HCT116 (cell line): Measurements from ENCODE around the gene KIF5C.

Experiments
- CEBPB ChIP-seq: IDR thresholded peaks from 2 replicates; pipeline ENCODE4 v1.6.1; 2012; ENCODE audit warnings: low read depth
- EZH2 ChIP-seq: fragments of 200-600 bp; sonication (generic); IDR thresholded peaks from 2 replicates; pipeline ENCODE4 v1.6.1; 2017; ENCODE audit warnings: antibody characterized with exemption, mixed run types
- JUND ChIP-seq: IDR thresholded peaks from 2 replicates; pipeline ENCODE4 v1.6.1; 2012
- POLR2A ChIP-seq: IDR thresholded peaks from 2 replicates; pipeline ENCODE4 v1.7.0; 2011; ENCODE audit warnings: borderline replicate concordance; ENCODE audit not compliant: insufficient read depth, insufficient read length; ENCODE audit errors: extremely low read depth
- YY1 ChIP-seq: IDR thresholded peaks from 2 replicates; pipeline ENCODE4 v1.6.1; 2011; ENCODE audit warnings: low read length, low read depth, moderate library complexity, mild to moderate bottlenecking; ENCODE audit not compliant: insufficient replicate concordance; ENCODE audit errors: extremely low read depth
- ZNF274 ChIP-seq: fragments of 200-500 bp; sonication (Bioruptor generic); IDR thresholded peaks from 2 replicates; pipeline ENCODE4 v1.6.1; 2014; ENCODE audit warnings: mild to moderate bottlenecking, low read depth, low read length, inconsistent platforms
- TF ChIP-seq, protein P1 (sequence below): IDR thresholded peaks from 2 replicates; pipeline ENCODE4 v1.6.1; 2012
- TF ChIP-seq, protein P2 (sequence below), 3 experiments: fragments of 200-600 bp in 1 of 3; sonication (generic) in 1 of 3; IDR thresholded peaks in 2 of 3; conservative IDR thresholded peaks in 1 of 3; 2 replicates each; pipeline ENCODE4 v1.5.1; 2012 to 2017; ENCODE audit warnings: low read depth in 2 of 3, low read length in 2 of 3, antibody characterized with exemption in 1 of 3, borderline replicate concordance in 1 of 3, control low read depth in 1 of 3, mild to moderate bottlenecking in 1 of 3, mixed read lengths in 1 of 3, mixed run types in 1 of 3, moderate library complexity in 1 of 3; ENCODE audit not compliant: insufficient read depth in 1 of 3

GRCh38 chr2:148922776-148923475 lies 47.9 kb downstream of the KIF5C start:
- TF ChIP-seq, protein P1, sequence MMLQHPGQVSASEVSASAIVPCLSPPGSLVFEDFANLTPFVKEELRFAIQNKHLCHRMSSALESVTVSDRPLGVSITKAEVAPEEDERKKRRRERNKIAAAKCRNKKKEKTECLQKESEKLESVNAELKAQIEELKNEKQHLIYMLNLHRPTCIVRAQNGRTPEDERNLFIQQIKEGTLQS: no peak
- TF ChIP-seq JUND (no peak), YY1 (no peak), EZH2 (no peak), ZNF274 (no peak), CEBPB (no peak), POLR2A (no peak)
- TF ChIP-seq, protein P2, sequence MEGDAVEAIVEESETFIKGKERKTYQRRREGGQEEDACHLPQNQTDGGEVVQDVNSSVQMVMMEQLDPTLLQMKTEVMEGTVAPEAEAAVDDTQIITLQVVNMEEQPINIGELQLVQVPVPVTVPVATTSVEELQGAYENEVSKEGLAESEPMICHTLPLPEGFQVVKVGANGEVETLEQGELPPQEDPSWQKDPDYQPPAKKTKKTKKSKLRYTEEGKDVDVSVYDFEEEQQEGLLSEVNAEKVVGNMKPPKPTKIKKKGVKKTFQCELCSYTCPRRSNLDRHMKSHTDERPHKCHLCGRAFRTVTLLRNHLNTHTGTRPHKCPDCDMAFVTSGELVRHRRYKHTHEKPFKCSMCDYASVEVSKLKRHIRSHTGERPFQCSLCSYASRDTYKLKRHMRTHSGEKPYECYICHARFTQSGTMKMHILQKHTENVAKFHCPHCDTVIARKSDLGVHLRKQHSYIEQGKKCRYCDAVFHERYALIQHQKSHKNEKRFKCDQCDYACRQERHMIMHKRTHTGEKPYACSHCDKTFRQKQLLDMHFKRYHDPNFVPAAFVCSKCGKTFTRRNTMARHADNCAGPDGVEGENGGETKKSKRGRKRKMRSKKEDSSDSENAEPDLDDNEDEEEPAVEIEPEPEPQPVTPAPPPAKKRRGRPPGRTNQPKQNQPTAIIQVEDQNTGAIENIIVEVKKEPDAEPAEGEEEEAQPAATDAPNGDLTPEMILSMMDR (IDR thresholded peaks at IDR 0.05 in 2 of 3, conservative IDR thresholded peaks at IDR 0.05 in 1 of 3; ENCODE audit: borderline replicate concordance in 1 of 3, insufficient read depth in 1 of 3, low read depth in 2 of 3, low read length in 2 of 3): no peak
